HCT116 (cell line): ENCODE results near the gene UGT1A6. TPM values are rescaled to one million over a fixed set of nuclear protein-coding genes. Genes with fewer than 3 reads are reported as not detected.
A peak's percentile ranks its signal among the peaks of the same experiment; 100 is the strongest.

Experiments used
- ATAC-seq: fragments of 200-7000 bp; cut with Tn5 transposase; 2 replicates; pipeline ENCODE4 v1.9.1; 2020; ENCODE audit warnings: mild to moderate bottlenecking, moderate library complexity
- BruUV-seq: library from RNA; stranded (reverse); fragments of 400-500 nt; replicated peaks from 2 replicates; lab custom pipeline; 2021; lab: Mats Ljungman, UMichigan
- CTCF ChIA-PET: fragments of 300-600 bp; sonication (Branson Sonifier 250); formaldehyde crosslinking; loops from one replicate; lab custom pipeline; 2021; ENCODE audit warnings: antibody characterized with exemption; lab: Charles Lee
- POLR2A ChIA-PET: fragments of 300-600, 350-600 bp; sonication (Branson Sonifier 250); formaldehyde crosslinking; loops from one replicate; lab custom pipeline; 2021; ENCODE audit warnings: antibody characterized with exemption; lab: Charles Lee
- RAD21 ChIA-PET, 2 experiments: fragments of 300-600 bp; sonication (Branson Sonifier 250); formaldehyde crosslinking; loops; one replicate each; lab custom pipeline; 2023; ENCODE audit warnings: low total read pairs in 2 of 2; ENCODE audit not compliant: uncharacterized antibody in 2 of 2, unreplicated experiment in 2 of 2, low non-redundant PET in 1 of 2; lab: Charles Lee
- DNase-seq: peaks from one replicate; pipeline ENCODE4 v3.0.0-alpha.2; 2010; ENCODE audit warnings: low read depth, low spot score
- H2AFZ ChIP-seq: fragments of 200-600 bp; shearing (Covaris generic), sonication (generic); 2 replicates; pipeline ENCODE4 v1.6.1; 2017; ENCODE audit warnings: low read depth, mixed run types, mixed read lengths, antibody characterized with exemption, low read length; ENCODE audit not compliant: poor library complexity, severe bottlenecking
- H3K27ac ChIP-seq: 2 replicates; pipeline ENCODE4 v1.5.1; 2012; ENCODE audit warnings: low read depth, low read length
- H3K27me3 ChIP-seq: fragments of 200-600 bp; sonication (generic); 2 replicates; pipeline ENCODE4 v1.6.1; 2016; ENCODE audit warnings: mixed run types, low read length, mixed read lengths; ENCODE audit not compliant: insufficient read depth
- H3K36me3 ChIP-seq, 2 experiments: fragments of 200-500 bp in 1 of 2; fragments of 200-600 bp in 1 of 2; sonication (Bioruptor generic) in 1 of 2; sonication (generic) in 1 of 2; 2 replicates each; pipeline versions ENCODE4 v1.5.1 to v1.6.1; 2014 to 2016; ENCODE audit warnings: low read length in 2 of 2, inconsistent platforms in 1 of 2, mixed read lengths in 1 of 2, mixed run types in 1 of 2; ENCODE audit not compliant: insufficient read depth in 2 of 2, control insufficient read depth in 1 of 2
- H3K4me1 ChIP-seq, 2 experiments: fragments of 200-600 bp in 1 of 2; sonication (generic) in 1 of 2; 2 replicates each; pipeline versions ENCODE4 v1.5.1 to v1.6.1; 2012 to 2017; ENCODE audit warnings: low read length in 2 of 2, inconsistent platforms in 1 of 2, mild to moderate bottlenecking in 1 of 2, mixed read lengths in 1 of 2, mixed run types in 1 of 2, moderate library complexity in 1 of 2; ENCODE audit not compliant: insufficient read depth in 2 of 2, control insufficient read depth in 1 of 2
- H3K4me2 ChIP-seq: fragments of 200-600 bp; sonication (generic); 2 replicates; pipeline ENCODE4 v1.6.1; 2017; ENCODE audit warnings: mixed run types, low read length, mixed read lengths
- H3K4me3 ChIP-seq, 2 experiments: fragments of 200-600 bp in 1 of 2; sonication (generic) in 1 of 2; replicated peaks in 1 of 2; 2 replicates each; pipeline ENCODE4 v1.5.1; 2011 to 2016; ENCODE audit warnings: low read length in 2 of 2, control low read depth in 1 of 2, low read depth in 1 of 2, mild to moderate bottlenecking in 1 of 2, mixed read lengths in 1 of 2, mixed run types in 1 of 2
- H3K79me2 ChIP-seq: fragments of 200-600 bp; sonication (generic); 2 replicates; pipeline ENCODE4 v1.6.1; 2017; ENCODE audit warnings: mild to moderate bottlenecking, mixed run types, low read length, moderate library complexity, mixed read lengths; ENCODE audit not compliant: insufficient read depth
- H3K9ac ChIP-seq: fragments of 200-600 bp; sonication (generic); 2 replicates; pipeline ENCODE4 v1.6.1; 2016; ENCODE audit warnings: low read length, mixed read lengths
- H3K9me2 ChIP-seq: fragments of 200-600 bp; sonication (generic), shearing (Covaris generic); 2 replicates; pipeline ENCODE4 v1.6.1; 2017; ENCODE audit warnings: mixed run types, mild to moderate bottlenecking, moderate library complexity; ENCODE audit not compliant: insufficient read depth
- H3K9me3 ChIP-seq, 2 experiments: fragments of 200-500 bp in 1 of 2; fragments of 200-600 bp in 1 of 2; sonication (Bioruptor generic) in 1 of 2; sonication (generic) in 1 of 2; 2 replicates each; pipeline ENCODE4 v1.6.1; 2014 to 2017; ENCODE audit warnings: low read length in 2 of 2, mixed read lengths in 2 of 2, inconsistent platforms in 1 of 2, low read depth in 1 of 2, mild to moderate bottlenecking in 1 of 2, mixed run types in 1 of 2, moderate library complexity in 1 of 2; ENCODE audit not compliant: control insufficient read depth in 1 of 2, insufficient read depth in 1 of 2
- H4K20me1 ChIP-seq: fragments of 200-600 bp; sonication (generic), shearing (Covaris generic); 2 replicates; pipeline ENCODE4 v1.6.1; 2017; ENCODE audit warnings: mixed run types, mild to moderate bottlenecking, moderate library complexity; ENCODE audit not compliant: insufficient read depth
- FOSL1 ChIP-seq: IDR thresholded peaks from 2 replicates; pipeline ENCODE4 v1.6.1; 2012; ENCODE audit warnings: low read depth
- RAD21 ChIP-seq: IDR thresholded peaks from 2 replicates; pipeline ENCODE4 v1.6.1; 2012; ENCODE audit warnings: low read depth, mild to moderate bottlenecking
- intact Hi-C: fragments of 100-400 bp; cut with micrococcal nuclease; formaldehyde crosslinking; loops from 2 replicates; pipeline ENCODE4 v1.10.0; 2022
- total RNA-seq: library from RNA; stranded (reverse); gene quantifications from one replicate; pipeline ENCODE4 v1.2.1, GENCODE V29; 2021; ENCODE audit not compliant: unreplicated experiment
- TF ChIP-seq, protein P1 (sequence below), 3 experiments: fragments of 200-600 bp in 1 of 3; sonication (generic) in 1 of 3; IDR thresholded peaks in 2 of 3; conservative IDR thresholded peaks in 1 of 3; 2 replicates each; pipeline ENCODE4 v1.5.1; 2012 to 2017; ENCODE audit warnings: low read depth in 2 of 3, low read length in 2 of 3, antibody characterized with exemption in 1 of 3, borderline replicate concordance in 1 of 3, control low read depth in 1 of 3, mild to moderate bottlenecking in 1 of 3, mixed read lengths in 1 of 3, mixed run types in 1 of 3, moderate library complexity in 1 of 3; ENCODE audit not compliant: insufficient read depth in 1 of 3
- TF ChIP-seq, protein P2 (sequence below): IDR thresholded peaks from 2 replicates; pipeline ENCODE4 v1.6.1; 2011; ENCODE audit warnings: mild to moderate bottlenecking, low read length, moderate library complexity; ENCODE audit not compliant: insufficient replicate concordance; ENCODE audit errors: extremely low read depth

UGT1A6 gene
- total RNA-seq, 1 experiment from 2014 or later, result not detected

DNA sequence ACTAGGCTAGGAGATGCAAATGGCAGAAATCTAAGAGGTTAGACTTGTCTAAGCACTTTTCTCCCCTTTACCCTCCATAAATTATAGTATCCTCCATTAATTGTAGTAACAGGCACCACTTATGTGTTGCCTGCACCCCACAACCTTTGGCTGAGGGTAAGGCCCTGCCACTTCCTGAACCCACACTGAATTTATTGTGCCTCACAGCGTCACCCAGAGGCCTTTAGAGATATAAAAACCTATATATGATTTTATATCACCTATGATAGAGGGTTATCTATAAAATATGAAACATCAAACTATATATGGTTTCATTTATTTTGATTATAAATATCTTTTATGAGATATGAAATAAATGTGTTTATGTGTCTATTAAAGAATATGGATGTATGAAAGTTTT is 18.4 kb upstream of the UGT1A6 start:
- CTCF ChIA-PET, result no interaction called here
- no TSS peak for BruUV-seq
- no peak overlapping the region for H3K9ac ChIP-seq
- H3K4me2 ChIP-seq, result no peak overlapping the region
- no peaks in the 10 kb centered on the region for H3K9me2 ChIP-seq
- H3K36me3 ChIP-seq, result no peaks in the 10 kb centered on the region
- TF ChIP-seq, protein P1, sequence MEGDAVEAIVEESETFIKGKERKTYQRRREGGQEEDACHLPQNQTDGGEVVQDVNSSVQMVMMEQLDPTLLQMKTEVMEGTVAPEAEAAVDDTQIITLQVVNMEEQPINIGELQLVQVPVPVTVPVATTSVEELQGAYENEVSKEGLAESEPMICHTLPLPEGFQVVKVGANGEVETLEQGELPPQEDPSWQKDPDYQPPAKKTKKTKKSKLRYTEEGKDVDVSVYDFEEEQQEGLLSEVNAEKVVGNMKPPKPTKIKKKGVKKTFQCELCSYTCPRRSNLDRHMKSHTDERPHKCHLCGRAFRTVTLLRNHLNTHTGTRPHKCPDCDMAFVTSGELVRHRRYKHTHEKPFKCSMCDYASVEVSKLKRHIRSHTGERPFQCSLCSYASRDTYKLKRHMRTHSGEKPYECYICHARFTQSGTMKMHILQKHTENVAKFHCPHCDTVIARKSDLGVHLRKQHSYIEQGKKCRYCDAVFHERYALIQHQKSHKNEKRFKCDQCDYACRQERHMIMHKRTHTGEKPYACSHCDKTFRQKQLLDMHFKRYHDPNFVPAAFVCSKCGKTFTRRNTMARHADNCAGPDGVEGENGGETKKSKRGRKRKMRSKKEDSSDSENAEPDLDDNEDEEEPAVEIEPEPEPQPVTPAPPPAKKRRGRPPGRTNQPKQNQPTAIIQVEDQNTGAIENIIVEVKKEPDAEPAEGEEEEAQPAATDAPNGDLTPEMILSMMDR (IDR thresholded peaks at IDR 0.05 in 2 of 3, conservative IDR thresholded peaks at IDR 0.05 in 1 of 3; ENCODE audit: borderline replicate concordance in 1 of 3, insufficient read depth in 1 of 3, low read depth in 2 of 3, low read length in 2 of 3), result peak in 2 of 3 experiments; percentile 6 to 33; a peak in 1 of 6 replicates
- no peak for TF ChIP-seq FOSL1
- peak; percentile 31; the same call in 1 of the 2 replicates for TF ChIP-seq RAD21
- POLR2A ChIA-PET, result no interaction called here
- no peaks in the 10 kb centered on the region for H3K4me1 ChIP-seq
- H3K27ac ChIP-seq, result no peak overlapping the region
- intact Hi-C loops, result no loop called here
- peak; percentile 38; the same call in 1 of the 2 replicates for ATAC-seq
- H4K20me1 ChIP-seq, result no peaks in the 10 kb centered on the region
- H3K4me3 ChIP-seq, result no peak overlapping the region
- no peak for DNase-seq
- RAD21 ChIA-PET, result no interaction called here
- no peak overlapping the region for H2AFZ ChIP-seq
- peaks cover 9% of the 10 kb centered on the region; the same call in 1 of the 2 replicates for H3K27me3 ChIP-seq
- H3K79me2 ChIP-seq, result no peaks in the 10 kb centered on the region
- no peaks in the 10 kb centered on the region for H3K9me3 ChIP-seq

DNA sequence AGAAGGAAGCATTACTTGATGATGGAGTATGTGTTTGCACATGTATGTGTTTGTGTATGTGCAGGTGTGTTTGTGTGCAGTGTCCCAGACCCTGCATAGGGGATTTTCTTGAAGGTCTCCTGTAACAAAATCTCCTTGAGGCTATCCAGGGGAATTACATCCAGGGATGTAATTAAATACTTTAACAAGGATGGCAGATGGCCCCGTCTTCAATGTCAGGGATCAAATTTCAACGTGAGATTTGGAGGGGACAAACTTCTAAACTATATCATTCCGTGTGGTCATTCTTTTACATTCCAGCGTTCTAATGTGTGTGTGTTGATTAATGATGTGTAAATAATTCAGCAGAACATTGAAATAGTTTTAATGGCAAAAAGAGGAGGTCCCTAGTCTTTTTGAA is 17.7 kb upstream of the UGT1A6 start:
- H3K79me2 ChIP-seq, result no peaks in the 10 kb centered on the region
- POLR2A ChIA-PET, result no interaction called here
- peaks cover 16% of the 10 kb centered on the region; the same call in 1 of the 2 replicates for H3K27me3 ChIP-seq
- no peaks in the 10 kb centered on the region for H3K4me1 ChIP-seq
- no peaks in the 10 kb centered on the region for H3K9me2 ChIP-seq
- no peak overlapping the region for H3K4me2 ChIP-seq
- CTCF ChIA-PET, result no interaction called here
- H2AFZ ChIP-seq, result no peak overlapping the region
- RAD21 ChIA-PET, result no interaction called here
- no peak overlapping the region for H3K27ac ChIP-seq
- H3K9me3 ChIP-seq, result no peaks in the 10 kb centered on the region
- H3K36me3 ChIP-seq, result no peaks in the 10 kb centered on the region
- no peak overlapping the region for H3K4me3 ChIP-seq
- intact Hi-C loops, result no loop called here
- ATAC-seq (peak; percentile 68), DNase-seq (no peak)
- no peaks in the 10 kb centered on the region for H4K20me1 ChIP-seq
- H3K9ac ChIP-seq, result no peak overlapping the region
- TF ChIP-seq, protein P1 (IDR thresholded peaks at IDR 0.05 in 2 of 3, conservative IDR thresholded peaks at IDR 0.05 in 1 of 3; ENCODE audit: borderline replicate concordance in 1 of 3, insufficient read depth in 1 of 3, low read depth in 2 of 3, low read length in 2 of 3), result peak in 2 of 3 experiments; percentile 5 to 32; a peak in 2 of 6 replicates
- TF ChIP-seq, protein P2, sequence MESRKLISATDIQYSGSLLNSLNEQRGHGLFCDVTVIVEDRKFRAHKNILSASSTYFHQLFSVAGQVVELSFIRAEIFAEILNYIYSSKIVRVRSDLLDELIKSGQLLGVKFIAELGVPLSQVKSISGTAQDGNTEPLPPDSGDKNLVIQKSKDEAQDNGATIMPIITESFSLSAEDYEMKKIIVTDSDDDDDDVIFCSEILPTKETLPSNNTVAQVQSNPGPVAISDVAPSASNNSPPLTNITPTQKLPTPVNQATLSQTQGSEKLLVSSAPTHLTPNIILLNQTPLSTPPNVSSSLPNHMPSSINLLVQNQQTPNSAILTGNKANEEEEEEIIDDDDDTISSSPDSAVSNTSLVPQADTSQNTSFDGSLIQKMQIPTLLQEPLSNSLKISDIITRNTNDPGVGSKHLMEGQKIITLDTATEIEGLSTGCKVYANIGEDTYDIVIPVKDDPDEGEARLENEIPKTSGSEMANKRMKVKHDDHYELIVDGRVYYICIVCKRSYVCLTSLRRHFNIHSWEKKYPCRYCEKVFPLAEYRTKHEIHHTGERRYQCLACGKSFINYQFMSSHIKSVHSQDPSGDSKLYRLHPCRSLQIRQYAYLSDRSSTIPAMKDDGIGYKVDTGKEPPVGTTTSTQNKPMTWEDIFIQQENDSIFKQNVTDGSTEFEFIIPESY, result no peak
- BruUV-seq, result no TSS peak
